HL-60 (cell line): Measurements from ENCODE around the gene PDE4DIP.
"Not testable (repeated sequence)": the region's sequence is repeated elsewhere in the genome, so short reads cannot be mapped to it uniquely, and the experiment has no call there.

Experiments used
- GABPA ChIP-seq: IDR thresholded peaks from 2 replicates; pipeline ENCODE4 v1.6.1; 2012; ENCODE audit warnings: low read depth
- POLR2AphosphoS5 ChIP-seq: IDR thresholded peaks from 2 replicates; pipeline ENCODE4 v1.6.1; 2012; ENCODE audit warnings: low read depth
- SPI1 ChIP-seq: IDR thresholded peaks from 2 replicates; pipeline ENCODE4 v1.6.1; 2012; ENCODE audit warnings: low read depth, mild to moderate bottlenecking, borderline replicate concordance
- TF ChIP-seq, protein P1 (sequence below): IDR thresholded peaks from one replicate; pipeline ENCODE4 v1.5.1; 2011; ENCODE audit warnings: low read length, control low read depth, inconsistent platforms; ENCODE audit not compliant: insufficient read depth

DNA sequence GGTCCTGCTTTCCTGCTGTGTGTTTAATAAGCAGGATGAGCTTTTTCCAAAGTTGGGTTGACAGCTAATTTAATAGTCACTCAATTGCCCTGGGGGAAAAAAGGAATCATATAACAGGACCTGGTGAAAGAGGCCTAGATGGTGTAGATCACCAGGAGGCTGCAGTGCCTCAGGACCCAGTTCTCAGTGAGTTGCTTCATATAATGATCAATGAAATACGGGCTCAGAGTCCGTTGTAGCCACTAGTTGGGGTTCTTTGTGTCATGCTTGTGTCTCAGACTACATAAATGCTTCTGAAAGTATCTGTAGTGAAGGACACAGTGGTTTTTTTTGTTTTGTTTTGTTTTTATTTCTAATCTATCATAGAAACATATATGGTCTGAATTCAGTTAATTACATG lies 164.5 kb downstream of the PDE4DIP start:
- not testable (repeated sequence) for TF ChIP-seq POLR2AphosphoS5, SPI1, GABPA
- TF ChIP-seq, protein P1, sequence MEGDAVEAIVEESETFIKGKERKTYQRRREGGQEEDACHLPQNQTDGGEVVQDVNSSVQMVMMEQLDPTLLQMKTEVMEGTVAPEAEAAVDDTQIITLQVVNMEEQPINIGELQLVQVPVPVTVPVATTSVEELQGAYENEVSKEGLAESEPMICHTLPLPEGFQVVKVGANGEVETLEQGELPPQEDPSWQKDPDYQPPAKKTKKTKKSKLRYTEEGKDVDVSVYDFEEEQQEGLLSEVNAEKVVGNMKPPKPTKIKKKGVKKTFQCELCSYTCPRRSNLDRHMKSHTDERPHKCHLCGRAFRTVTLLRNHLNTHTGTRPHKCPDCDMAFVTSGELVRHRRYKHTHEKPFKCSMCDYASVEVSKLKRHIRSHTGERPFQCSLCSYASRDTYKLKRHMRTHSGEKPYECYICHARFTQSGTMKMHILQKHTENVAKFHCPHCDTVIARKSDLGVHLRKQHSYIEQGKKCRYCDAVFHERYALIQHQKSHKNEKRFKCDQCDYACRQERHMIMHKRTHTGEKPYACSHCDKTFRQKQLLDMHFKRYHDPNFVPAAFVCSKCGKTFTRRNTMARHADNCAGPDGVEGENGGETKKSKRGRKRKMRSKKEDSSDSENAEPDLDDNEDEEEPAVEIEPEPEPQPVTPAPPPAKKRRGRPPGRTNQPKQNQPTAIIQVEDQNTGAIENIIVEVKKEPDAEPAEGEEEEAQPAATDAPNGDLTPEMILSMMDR = not testable (repeated sequence)
